ENCODE data around the gene TIMP1.

DNA sequence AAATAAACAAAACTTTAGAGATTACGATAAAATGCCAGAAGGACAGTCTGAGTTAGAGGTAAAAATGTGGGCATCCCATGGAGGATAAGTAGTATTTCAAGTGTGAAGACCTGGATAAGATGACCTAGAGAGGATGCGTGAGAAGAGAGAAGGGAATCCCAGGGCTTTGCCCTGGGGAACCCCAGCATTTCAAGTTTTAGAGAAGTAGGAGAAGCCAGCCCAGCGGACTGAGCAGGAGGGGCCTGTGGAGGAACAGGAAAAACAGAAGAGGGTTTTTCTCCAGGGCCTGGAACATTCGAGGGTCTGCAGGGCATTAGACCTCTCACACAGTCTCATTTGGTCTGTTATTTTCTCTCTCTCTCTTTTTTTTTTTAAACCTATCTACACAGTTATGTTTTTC is 50.4 kb downstream of the TIMP1 start:
- TF ChIP-seq, protein P1, sequence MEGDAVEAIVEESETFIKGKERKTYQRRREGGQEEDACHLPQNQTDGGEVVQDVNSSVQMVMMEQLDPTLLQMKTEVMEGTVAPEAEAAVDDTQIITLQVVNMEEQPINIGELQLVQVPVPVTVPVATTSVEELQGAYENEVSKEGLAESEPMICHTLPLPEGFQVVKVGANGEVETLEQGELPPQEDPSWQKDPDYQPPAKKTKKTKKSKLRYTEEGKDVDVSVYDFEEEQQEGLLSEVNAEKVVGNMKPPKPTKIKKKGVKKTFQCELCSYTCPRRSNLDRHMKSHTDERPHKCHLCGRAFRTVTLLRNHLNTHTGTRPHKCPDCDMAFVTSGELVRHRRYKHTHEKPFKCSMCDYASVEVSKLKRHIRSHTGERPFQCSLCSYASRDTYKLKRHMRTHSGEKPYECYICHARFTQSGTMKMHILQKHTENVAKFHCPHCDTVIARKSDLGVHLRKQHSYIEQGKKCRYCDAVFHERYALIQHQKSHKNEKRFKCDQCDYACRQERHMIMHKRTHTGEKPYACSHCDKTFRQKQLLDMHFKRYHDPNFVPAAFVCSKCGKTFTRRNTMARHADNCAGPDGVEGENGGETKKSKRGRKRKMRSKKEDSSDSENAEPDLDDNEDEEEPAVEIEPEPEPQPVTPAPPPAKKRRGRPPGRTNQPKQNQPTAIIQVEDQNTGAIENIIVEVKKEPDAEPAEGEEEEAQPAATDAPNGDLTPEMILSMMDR (conservative IDR thresholded peaks at IDR 0.05; ENCODE audit: low read depth in 2 of 2), result no peak
- TF ChIP-seq POLR2AphosphoS5 (IDR thresholded peaks at IDR 0.05; ENCODE audit: low read depth) (no peak), EZH2 (IDR thresholded peaks at IDR 0.05; ENCODE audit: low read depth, unreplicated experiment) (no peak), EZH2phosphoT487 (IDR thresholded peaks at IDR 0.05; ENCODE audit: unreplicated experiment) (no peak), ZNF114 (CRISPR knock-in tag; IDR thresholded peaks at IDR 0.05) (no peak), CREB1 (CRISPR knock-in tag; IDR thresholded peaks at IDR 0.05; ENCODE audit: low read depth) (no peak), NANOG (IDR thresholded peaks at IDR 0.05; ENCODE audit: borderline replicate concordance) (no peak), JUNB (IDR thresholded peaks at IDR 0.05; ENCODE audit: unreplicated experiment) (no peak), ZNF331 (CRISPR knock-in tag; IDR thresholded peaks at IDR 0.05; ENCODE audit: low read depth) (no peak), STAT1 (IDR thresholded peaks at IDR 0.05; ENCODE audit: unreplicated experiment) (no peak)
- TF ChIP-seq, protein P2, sequence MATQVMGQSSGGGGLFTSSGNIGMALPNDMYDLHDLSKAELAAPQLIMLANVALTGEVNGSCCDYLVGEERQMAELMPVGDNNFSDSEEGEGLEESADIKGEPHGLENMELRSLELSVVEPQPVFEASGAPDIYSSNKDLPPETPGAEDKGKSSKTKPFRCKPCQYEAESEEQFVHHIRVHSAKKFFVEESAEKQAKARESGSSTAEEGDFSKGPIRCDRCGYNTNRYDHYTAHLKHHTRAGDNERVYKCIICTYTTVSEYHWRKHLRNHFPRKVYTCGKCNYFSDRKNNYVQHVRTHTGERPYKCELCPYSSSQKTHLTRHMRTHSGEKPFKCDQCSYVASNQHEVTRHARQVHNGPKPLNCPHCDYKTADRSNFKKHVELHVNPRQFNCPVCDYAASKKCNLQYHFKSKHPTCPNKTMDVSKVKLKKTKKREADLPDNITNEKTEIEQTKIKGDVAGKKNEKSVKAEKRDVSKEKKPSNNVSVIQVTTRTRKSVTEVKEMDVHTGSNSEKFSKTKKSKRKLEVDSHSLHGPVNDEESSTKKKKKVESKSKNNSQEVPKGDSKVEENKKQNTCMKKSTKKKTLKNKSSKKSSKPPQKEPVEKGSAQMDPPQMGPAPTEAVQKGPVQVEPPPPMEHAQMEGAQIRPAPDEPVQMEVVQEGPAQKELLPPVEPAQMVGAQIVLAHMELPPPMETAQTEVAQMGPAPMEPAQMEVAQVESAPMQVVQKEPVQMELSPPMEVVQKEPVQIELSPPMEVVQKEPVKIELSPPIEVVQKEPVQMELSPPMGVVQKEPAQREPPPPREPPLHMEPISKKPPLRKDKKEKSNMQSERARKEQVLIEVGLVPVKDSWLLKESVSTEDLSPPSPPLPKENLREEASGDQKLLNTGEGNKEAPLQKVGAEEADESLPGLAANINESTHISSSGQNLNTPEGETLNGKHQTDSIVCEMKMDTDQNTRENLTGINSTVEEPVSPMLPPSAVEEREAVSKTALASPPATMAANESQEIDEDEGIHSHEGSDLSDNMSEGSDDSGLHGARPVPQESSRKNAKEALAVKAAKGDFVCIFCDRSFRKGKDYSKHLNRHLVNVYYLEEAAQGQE (IDR thresholded peaks at IDR 0.05; ENCODE audit: unreplicated experiment), result no peak
- TF ChIP-seq, protein P3, sequence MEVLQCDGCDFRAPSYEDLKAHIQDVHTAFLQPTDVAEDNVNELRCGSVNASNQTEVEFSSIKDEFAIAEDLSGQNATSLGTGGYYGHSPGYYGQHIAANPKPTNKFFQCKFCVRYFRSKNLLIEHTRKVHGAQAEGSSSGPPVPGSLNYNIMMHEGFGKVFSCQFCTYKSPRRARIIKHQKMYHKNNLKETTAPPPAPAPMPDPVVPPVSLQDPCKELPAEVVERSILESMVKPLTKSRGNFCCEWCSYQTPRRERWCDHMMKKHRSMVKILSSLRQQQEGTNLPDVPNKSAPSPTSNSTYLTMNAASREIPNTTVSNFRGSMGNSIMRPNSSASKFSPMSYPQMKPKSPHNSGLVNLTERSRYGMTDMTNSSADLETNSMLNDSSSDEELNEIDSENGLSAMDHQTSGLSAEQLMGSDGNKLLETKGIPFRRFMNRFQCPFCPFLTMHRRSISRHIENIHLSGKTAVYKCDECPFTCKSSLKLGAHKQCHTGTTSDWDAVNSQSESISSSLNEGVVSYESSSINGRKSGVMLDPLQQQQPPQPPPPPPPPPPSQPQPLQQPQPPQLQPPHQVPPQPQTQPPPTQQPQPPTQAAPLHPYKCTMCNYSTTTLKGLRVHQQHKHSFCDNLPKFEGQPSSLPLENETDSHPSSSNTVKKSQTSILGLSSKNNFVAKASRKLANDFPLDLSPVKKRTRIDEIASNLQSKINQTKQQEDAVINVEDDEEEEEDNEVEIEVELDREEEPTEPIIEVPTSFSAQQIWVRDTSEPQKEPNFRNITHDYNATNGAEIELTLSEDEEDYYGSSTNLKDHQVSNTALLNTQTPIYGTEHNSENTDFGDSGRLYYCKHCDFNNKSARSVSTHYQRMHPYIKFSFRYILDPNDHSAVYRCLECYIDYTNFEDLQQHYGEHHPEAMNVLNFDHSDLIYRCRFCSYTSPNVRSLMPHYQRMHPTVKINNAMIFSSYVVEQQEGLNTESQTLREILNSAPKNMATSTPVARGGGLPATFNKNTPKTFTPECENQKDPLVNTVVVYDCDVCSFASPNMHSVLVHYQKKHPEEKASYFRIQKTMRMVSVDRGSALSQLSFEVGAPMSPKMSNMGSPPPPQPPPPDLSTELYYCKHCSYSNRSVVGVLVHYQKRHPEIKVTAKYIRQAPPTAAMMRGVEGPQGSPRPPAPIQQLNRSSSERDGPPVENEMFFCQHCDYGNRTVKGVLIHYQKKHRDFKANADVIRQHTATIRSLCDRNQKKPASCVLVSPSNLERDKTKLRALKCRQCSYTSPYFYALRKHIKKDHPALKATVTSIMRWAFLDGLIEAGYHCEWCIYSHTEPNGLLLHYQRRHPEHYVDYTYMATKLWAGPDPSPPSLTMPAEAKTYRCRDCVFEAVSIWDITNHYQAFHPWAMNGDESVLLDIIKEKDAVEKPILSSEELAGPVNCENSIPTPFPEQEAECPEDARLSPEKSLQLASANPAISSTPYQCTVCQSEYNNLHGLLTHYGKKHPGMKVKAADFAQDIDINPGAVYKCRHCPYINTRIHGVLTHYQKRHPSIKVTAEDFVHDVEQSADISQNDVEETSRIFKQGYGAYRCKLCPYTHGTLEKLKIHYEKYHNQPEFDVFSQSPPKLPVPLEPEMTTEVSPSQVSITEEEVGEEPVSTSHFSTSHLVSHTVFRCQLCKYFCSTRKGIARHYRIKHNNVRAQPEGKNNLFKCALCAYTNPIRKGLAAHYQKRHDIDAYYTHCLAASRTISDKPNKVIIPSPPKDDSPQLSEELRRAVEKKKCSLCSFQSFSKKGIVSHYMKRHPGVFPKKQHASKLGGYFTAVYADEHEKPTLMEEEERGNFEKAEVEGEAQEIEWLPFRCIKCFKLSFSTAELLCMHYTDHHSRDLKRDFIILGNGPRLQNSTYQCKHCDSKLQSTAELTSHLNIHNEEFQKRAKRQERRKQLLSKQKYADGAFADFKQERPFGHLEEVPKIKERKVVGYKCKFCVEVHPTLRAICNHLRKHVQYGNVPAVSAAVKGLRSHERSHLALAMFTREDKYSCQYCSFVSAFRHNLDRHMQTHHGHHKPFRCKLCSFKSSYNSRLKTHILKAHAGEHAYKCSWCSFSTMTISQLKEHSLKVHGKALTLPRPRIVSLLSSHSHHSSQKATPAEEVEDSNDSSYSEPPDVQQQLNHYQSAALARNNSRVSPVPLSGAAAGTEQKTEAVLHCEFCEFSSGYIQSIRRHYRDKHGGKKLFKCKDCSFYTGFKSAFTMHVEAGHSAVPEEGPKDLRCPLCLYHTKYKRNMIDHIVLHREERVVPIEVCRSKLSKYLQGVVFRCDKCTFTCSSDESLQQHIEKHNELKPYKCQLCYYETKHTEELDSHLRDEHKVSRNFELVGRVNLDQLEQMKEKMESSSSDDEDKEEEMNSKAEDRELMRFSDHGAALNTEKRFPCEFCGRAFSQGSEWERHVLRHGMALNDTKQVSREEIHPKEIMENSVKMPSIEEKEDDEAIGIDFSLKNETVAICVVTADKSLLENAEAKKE (CRISPR knock-in tag; IDR thresholded peaks at IDR 0.05), result no peak
- TF ChIP-seq, protein P4, sequence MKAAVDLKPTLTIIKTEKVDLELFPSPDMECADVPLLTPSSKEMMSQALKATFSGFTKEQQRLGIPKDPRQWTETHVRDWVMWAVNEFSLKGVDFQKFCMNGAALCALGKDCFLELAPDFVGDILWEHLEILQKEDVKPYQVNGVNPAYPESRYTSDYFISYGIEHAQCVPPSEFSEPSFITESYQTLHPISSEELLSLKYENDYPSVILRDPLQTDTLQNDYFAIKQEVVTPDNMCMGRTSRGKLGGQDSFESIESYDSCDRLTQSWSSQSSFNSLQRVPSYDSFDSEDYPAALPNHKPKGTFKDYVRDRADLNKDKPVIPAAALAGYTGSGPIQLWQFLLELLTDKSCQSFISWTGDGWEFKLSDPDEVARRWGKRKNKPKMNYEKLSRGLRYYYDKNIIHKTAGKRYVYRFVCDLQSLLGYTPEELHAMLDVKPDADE (IDR thresholded peaks at IDR 0.05), result no peak

Data from GM23338 (cell line).